Epithelial cell of proximal tubule (primary cell): Measurements from ENCODE around the gene SLC10A2. TPM values are rescaled to one million over a fixed set of nuclear protein-coding genes. Genes with fewer than 3 reads are reported as not detected.

Experiments
- DNase-seq: peaks from one replicate; pipeline ENCODE4 v3.0.0-alpha.2; 2011; ENCODE audit warnings: low read depth
- H3K4me3 ChIP-seq: 2 replicates; pipeline ENCODE4 v1.5.1; 2011; ENCODE audit warnings: low read depth, mild to moderate bottlenecking, low read length
- CTCF ChIP-seq: conservative IDR thresholded peaks from 2 replicates; pipeline ENCODE4 v1.5.1; 2012; ENCODE audit warnings: low read depth, mild to moderate bottlenecking, low read length
- total RNA-seq: library from RNA; depleted of rRNA; stranded (reverse); fragments of >200 nt; gene quantifications from 2 replicates; pipeline ENCODE4 v1.2.3, GENCODE V29; 2015

The SLC10A2 gene
- total RNA-seq, 1 donor from 2014 or later: not detected

- no peak overlapping the region for H3K4me3 ChIP-seq
- DNase-seq: no peak
- no peak for TF ChIP-seq CTCF
Measured at GRCh38 chr13:103078158-103078557, 11.9 kb upstream of the SLC10A2 start.

- no peak overlapping the region for H3K4me3 ChIP-seq
- DNase-seq: no peak
- TF ChIP-seq CTCF: no peak
Measured at GRCh38 chr13:103068836-103069235, 2.6 kb upstream of the SLC10A2 start.

- H3K4me3 ChIP-seq: no peak overlapping the region
- peak; percentile 24 for TF ChIP-seq CTCF
- DNase-seq: no peak
Measured at GRCh38 chr13:103067751-103068555, 1.7 kb upstream of the SLC10A2 start.

GRCh38 chr13:103066781-103067345, 646 bp upstream of the SLC10A2 start:
- H3K4me3 ChIP-seq: no peak overlapping the region
- no peak for DNase-seq
- no peak for TF ChIP-seq CTCF

- no peak for DNase-seq
- H3K4me3 ChIP-seq: no peak overlapping the region
- no peak for TF ChIP-seq CTCF
Measured at GRCh38 chr13:103063376-103063775, 2.8 kb downstream of the SLC10A2 start.

GRCh38 chr13:103062079-103062478, 4.1 kb downstream of the SLC10A2 start:
- DNase-seq: no peak
- TF ChIP-seq CTCF: no peak
- no peak overlapping the region for H3K4me3 ChIP-seq

- DNase-seq: no peak
- TF ChIP-seq CTCF: no peak
- H3K4me3 ChIP-seq: no peak overlapping the region
Measured at GRCh38 chr13:103056008-103056407, 10.2 kb downstream of the SLC10A2 start.
